GM18511 (cell line): ENCODE measurements around the gene SLX1A.
"Not testable (repeated sequence)": the region's sequence is repeated elsewhere in the genome, so short reads cannot be mapped to it uniquely, and the experiment has no call there.

Experiments
- ATAC-seq: cut with Tn5 transposase; IDR thresholded peaks from one replicate; pipeline ENCODE4 v1.9.1; 2021; ENCODE audit warnings: mild to moderate bottlenecking, moderate library complexity; ENCODE audit not compliant: unreplicated experiment

SLX1A gene

GRCh38 chr16:30193615-30194014 lies at the start of gene SLX1A, which contains the start of gene BOLA2B:
Gene SLX1A, plus strand, starts transcription at chr16:30193875. Its CDS starts 210 bp downstream, at chr16:30194085.
Gene BOLA2B, minus strand, starts transcription at chr16:30193666. Its CDS starts 71 bp downstream, at chr16:30193595.
- ATAC-seq, result peak; percentile 88

GRCh38 chr16:30144017-30144416 lies 49.7 kb upstream of the SLX1A start:
- ATAC-seq, result no peak

DNA sequence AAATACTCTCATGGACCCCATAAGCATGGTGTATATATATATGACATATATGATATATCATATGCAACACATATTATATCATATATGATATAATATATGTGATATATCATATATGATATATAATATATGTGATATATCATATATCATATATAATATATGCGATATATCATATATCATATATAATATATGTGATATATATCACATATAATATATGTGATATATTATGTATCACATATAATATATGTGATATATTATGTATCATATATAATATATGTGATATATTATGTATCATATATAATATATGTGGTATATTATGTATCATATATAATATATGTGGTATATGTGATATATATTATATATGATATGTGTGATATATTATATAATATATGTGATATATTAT lies 48.8 kb upstream of the SLX1A start:
- ATAC-seq, result no peak

GRCh38 chr16:30145657-30146056 lies 48.0 kb upstream of the SLX1A start:
- no peak for ATAC-seq

GRCh38 chr16:30147843-30148510 lies 45.7 kb upstream of the SLX1A start:
- ATAC-seq, result no peak

DNA sequence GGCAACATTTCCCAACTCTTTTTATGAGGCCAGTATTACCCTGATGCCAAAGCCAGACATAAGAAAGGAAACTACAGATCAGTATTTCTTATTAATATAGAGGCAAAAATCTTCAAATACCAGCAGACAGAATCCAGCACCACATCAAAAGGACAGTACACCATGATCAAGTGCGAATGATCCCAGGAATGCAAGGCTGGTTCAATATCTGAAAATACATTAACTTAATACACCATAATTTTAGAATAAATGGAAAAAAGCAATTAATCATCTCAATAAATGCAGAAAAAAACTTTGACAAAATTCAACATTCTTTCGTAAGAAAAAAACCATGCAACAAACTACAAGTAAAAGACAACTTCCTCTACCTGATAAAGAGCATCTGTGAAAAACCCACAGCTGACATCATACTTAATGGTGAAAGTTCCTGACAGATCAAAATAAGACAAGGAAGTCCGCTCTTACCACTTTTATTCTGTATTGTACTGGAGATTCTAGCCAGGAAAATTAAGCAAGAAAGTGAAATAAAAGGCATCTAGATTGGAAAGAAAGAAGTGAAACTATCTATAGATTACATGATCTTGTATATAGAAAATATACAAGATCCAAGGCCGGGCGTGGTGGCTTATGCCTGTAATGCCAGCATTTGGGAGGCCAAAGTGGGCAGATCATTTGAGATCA lies 44.3 kb upstream of the SLX1A start:
- ATAC-seq, result no peak

DNA sequence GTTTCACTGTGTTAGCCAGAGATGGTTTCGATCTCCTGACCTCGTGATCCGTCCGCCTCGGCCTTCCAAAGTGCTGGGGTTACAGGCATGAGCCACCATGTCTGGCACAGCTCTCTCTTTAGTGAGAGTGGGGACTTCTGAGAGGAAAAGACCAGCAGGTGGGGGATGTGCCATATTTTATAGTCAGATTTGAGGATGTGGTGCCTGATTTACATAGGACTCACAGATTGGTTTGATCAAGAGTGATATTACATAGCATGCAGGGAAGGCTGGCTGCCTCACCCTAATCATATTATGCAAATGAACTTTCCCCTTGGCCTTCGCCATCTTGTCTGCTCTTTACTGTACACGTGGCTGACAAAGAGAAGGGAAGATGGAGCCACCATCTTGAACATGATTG lies 42.6 kb upstream of the SLX1A start:
- no peak for ATAC-seq

- no peak for ATAC-seq
These were observed 41.2 kb upstream of the SLX1A start for GRCh38 chr16:30152517-30152916.

GRCh38 chr16:30155188-30155587 lies 38.5 kb upstream of the SLX1A start:
- ATAC-seq, result no peak

DNA sequence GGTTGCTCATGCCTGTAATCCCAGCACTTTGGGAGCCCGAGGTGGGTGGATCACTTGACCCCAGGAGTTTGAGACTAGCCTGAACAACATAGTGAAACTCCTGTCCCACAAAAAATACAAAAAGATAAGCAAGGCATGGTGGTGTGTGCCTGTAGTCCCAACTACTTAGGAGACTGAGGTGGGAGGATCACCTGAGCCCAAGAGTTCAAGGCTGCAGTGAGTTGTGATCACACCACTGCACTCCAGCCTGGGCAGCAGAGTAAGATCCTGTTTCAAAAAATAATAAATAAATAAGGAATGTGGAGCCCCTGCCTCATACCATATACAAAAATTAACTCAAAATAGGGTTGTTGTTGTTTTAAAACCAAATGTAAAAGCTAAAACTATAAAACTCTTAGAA lies 36.5 kb upstream of the SLX1A start:
- no peak for ATAC-seq

DNA sequence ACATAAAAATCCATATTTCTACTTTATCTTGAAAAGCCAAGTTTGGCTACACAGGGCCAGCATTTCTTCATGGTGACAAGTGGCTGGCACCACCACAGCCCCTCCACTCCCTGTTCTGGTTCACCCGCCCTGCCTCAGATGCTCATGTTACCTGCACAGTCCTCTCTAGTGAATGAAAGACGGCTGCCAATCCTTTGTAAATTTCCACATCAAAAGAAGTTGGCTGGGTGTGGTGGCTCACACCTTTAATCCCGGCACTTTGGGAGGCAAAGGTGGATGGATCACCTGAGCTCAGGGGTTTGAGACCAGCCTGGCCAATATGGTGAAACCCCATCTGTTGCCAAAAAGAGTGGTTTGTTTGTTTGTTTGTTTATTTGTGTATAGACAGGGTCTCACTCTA lies 30.1 kb upstream of the SLX1A start:
- no peak for ATAC-seq

GRCh38 chr16:30166202-30166902 lies 27.3 kb upstream of the SLX1A start:
- ATAC-seq, result peak; percentile 48

DNA sequence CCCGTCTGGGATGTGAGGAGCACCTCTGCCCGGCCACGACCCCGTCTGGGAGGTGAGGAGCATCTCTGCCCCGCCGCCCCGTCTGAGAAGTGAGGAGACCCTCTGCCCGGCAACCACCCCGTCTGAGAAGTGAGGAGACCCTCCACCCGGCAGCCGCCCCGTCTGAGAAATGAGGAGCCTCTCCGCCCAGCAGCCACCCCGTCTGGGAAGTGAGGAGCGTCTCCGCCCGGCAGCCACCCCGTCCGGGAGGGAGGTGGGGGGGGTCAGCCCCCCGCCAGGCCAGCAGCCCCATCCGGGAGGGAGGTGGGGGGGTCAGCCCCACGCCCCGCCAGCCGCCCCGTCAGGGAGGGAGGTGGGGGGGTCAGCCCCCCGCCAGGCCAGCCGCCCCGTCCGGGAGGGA lies 24.9 kb upstream of the SLX1A start:
- ATAC-seq, result not testable (repeated sequence)

DNA sequence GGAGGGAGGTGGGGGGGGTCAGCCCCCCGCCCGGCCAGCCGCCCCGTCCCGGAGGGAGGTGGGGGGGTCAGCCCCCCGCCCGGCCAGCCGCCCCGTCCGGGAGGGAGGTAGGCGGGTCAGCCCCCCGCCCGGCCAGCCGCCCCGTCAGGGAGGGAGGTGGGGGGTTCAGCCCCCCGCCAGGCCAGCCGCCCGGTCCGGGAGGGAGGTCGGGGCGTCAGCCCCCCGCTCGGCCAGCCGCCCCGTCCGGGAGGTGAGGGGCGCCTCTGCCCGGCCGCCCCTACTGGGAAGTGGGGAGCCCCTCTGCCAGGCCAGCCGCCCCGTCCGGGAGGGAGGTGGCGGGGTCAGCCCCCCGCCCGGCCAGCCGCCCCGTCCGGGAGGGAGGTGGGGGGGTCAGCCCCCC lies 24.3 kb upstream of the SLX1A start:
- ATAC-seq, result not testable (repeated sequence)

GRCh38 chr16:30170145-30170544 lies 23.5 kb upstream of the SLX1A start:
- not testable (repeated sequence) for ATAC-seq

DNA sequence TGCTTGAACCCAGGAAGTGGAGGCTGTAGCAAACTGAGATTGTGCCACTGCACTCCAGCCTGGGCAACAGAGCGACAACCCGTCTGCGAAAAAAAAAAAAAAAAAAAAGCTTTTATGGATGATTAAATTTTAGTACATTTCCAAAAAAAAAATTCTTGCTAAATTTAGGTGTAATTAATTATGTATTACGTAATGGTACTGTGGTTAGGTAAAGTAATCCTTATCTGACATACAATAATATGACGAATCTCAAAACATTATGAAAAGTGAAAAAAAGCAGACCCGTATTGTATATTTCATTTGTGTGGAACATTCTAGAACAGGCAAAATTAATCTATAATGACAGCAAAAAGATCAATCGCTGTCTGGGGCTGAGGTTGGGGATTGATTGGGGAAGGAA lies 20.6 kb upstream of the SLX1A start:
- ATAC-seq, result no peak

- ATAC-seq, result not testable (repeated sequence)
These were observed 16.8 kb upstream of the SLX1A start for GRCh38 chr16:30176876-30177275.

- no peak for ATAC-seq
These were observed 14.5 kb upstream of the SLX1A start for GRCh38 chr16:30179195-30179594.

- ATAC-seq, result no peak
These were observed 13.7 kb upstream of the SLX1A start for GRCh38 chr16:30179931-30180330.

GRCh38 chr16:30180741-30181140 lies 12.9 kb upstream of the SLX1A start:
- no peak for ATAC-seq

GRCh38 chr16:30183233-30184095 lies 10.2 kb upstream of the SLX1A start, which contains the start of gene CORO1A:
Gene CORO1A, plus strand, starts transcription at chr16:30183602. Its CDS starts 1,608 bp downstream, at chr16:30185210.
- peak; percentile 54 for ATAC-seq
